GM19193 (cell line): Measurements from ENCODE around the gene RALB.

ENCODE experiments used
- POLR2A ChIP-seq: IDR thresholded peaks from 4 replicates; pipeline ENCODE4 v1.6.1; 2011; ENCODE audit not compliant: insufficient read depth, insufficient read length; ENCODE audit errors: extremely low read depth

The RALB gene

DNA sequence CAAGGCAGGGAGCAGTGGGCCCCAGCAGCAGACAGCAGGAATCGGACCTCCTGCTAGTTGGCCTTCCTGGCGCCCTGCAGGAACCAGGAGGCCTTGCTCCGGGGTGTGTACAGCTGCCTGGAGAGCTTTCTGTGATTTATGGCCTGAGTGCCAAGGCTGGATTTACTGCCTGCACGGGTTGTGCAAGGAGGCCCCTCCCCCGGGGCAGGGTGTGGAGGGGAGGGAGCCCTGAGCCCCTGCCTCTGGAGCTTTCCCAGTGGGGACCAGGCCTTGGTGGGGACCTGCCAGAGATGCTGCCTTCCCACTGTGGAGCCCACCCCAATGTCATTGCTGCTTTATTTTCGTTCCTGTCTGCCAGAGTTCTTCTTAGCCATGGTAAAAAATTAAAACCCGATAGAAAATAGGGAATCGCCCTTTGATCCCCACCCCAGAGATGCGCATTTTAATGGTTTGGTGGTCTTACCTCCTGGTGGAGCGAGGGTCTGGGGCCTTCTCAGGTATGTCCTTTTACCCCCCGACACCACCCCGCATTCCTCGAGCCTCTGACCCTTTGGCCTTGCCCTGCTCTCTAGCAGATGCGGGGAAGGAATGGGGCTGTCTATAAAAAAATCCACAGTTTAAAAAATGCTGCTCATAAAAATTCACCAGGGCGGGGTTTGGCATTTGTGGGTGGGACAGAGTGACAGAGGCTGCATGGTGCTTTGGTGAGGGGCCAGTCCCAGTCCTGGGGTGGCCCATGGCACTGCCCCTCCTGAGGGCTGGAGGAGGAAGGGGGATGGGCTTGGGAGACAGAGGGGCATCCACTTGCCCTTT lies 6.9 kb upstream of the RALB start:
- no peak for TF ChIP-seq POLR2A

DNA sequence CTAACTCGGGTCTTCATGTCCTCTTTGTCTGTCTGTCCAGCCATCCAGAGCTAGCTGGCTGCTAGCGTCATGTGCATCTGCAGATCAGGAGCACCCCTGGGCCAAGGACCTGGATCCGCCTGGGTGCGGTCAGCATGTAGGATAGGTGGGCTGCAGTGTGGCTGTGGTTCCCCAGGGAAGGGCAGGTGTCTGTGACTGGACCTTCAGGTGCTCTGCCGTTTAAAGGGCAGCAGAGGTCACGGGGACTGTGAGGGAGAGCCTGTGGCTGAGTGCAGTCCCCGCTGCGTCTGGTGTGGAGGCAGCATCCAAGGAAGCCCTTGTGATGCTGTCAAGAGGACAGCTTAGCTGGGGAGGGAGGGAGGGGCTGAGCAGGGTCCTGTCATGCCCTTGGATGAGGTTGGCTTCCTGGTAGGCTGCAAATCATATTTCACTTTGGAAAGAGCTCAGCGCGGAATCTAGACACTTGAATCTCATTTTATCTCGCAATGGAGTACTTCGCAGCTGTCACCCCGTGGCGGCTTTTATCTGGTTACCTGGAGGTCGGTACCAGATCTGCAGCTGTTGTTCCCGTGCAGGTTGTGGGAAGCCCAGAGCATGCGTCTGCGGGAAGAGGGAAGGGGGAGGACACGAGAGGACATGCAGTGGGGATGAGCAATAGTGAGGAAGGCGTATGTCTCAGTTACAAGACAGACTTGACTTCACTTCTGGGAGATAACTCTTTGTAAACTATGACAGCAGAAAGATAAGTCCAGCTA lies 5.9 kb upstream of the RALB start:
- no peak for TF ChIP-seq POLR2A

DNA sequence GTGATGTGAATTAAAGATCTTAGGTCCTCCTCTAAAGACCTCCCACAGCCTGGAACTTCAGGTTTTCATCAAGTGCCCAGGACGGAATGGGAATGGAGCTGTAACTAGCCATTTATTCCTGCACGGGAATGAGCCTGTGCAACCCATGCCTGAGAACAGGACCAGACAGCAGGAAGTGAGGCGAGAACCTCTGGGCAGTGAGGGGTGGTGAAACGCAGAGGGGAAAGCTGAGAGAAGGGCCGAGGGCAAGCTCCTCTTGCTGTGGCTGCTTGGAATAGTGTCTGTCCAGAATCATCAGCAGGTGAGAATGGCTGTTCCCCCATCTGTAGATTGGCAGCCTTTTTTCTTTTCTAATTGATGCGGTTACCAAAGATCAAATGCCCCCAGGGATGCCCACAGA lies 4.8 kb upstream of the RALB start:
- no peak for TF ChIP-seq POLR2A

DNA sequence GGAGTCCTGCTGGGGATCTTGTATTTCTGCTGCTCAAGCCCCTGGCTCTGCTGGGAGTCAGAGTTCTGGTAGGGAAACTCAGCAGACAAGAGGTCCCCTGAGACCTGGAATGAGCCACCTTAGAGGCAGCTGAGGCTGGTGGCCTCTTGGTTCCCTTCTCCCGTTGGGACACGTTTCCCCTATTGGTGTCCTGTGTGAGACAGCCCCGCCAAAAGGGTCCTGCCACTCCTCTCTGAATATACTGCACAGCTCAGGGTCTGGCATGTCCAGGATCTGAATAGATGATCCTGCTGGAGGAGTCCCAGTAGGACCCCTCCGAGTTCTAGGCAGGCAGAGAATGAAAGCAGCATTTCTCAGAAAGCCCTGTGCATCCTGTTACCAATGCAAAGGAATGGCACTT lies 2.0 kb upstream of the RALB start:
- TF ChIP-seq POLR2A, result no peak

DNA sequence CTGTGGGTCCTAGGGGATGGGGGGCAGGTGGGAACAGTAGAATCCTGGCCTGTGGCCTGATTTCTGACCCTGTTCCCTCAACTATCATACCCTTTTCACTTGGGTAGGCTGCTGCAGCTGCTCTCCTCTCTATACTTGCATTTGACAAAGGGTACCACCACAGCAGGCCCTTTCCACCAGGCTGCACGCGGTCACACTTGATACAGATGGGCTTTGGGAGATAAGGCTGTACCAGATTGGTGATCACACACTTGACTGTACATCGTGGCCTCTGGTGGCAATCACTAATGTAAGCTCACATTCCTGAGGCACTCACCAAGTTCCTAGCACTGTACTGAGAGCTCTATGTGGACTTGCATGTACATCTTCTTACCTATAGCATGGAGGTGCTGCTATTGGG lies 1.6 kb upstream of the RALB start:
- TF ChIP-seq POLR2A, result no peak

DNA sequence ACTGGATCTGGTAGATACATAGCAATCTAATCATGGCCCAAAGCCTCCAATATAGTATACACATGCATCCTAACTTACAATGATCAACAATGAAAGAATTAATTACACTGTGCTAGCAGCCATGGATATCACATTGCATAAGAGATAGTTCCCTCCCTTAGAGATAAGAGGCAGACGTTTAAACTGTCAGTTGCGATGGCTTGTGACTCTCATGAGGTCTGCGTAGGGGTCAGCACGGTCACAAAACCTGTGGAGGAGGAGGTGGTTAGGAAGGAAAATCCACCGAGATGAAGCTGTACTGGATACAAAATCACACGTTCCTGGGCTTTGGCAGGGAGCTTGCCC lies 800 bp upstream of the RALB start:
- no peak for TF ChIP-seq POLR2A

DNA sequence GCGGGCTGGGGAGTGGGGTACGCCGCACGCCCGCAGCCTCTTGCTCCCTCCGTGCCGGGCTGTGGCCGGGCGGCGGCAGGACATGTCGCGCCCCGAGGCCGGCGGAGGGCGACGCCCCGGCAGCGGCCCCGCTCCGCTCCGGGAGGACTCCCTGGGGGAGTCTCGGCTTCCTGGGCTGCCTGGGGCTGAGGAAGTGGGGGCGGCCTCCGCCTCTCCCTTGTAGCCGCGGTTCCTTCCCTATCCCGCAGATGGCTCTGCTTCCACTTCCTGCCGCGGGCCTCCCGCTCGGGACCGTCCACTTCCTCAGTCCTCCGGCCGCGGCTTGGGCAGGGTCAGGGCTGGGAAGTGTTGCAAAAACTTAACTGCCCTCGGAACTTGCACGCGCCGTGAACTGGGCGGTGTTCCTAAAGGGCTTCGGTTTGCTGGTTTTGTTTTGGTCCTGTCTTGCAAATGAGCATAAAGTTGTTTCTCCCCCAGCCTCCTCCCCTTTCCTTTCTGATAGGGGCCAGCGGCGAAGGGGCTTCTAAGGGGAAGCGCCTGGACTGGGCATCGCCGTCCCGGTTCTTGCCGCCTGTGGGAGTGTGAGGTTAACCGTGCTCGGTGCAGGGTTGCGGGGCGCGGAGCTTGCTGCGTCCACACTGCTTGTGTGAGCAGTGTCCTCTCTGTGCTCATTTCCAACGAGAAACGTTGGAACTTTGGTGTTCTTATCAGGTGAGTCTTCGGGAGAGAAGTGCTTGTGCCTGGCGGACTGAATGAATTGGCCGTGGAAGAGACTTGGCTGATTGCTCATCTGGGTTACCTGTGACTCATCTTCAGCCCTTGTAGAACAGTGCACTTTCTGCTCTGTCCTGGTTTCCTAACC lies 600 bp downstream of the RALB start:
- TF ChIP-seq POLR2A, result no peak

DNA sequence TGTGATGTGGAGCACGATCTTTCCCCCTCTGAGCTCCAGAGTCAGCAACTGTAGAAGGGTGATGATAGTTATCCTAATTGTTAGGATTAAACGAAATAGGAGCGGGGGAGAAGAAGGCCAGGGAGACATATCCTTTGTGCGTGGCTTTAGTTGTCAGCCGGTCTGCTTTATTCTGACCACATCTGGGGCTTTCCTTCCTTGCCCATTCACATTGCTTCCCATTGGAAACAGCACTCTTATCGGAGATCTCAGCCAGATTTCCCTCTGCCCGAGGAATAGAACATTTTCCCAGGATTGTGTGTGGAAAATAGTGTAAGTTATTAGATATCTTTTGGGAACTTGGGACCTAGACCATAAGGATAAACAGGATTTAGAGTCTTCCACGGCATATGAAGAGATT lies 1.5 kb downstream of the RALB start:
- TF ChIP-seq POLR2A, result no peak

DNA sequence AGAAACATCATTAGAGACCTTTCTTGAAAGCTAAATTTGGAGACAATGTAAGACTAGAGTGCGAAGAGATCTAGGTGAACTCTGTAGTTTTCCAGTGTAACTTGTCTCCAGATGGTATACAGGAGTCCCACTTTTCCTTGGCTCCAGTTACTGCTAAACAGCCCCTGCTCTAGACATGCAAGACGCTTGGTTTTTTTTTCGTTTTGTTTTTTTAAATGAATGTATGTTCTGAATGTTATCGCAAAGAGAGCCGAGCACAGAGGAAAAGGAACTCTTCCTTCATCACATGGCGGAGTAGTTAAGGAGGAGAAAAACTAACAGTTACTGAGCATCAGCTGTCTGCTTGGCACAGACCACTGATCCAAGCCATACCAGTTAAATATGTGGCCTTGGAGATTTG lies 2.4 kb downstream of the RALB start:
- TF ChIP-seq POLR2A, result no peak

DNA sequence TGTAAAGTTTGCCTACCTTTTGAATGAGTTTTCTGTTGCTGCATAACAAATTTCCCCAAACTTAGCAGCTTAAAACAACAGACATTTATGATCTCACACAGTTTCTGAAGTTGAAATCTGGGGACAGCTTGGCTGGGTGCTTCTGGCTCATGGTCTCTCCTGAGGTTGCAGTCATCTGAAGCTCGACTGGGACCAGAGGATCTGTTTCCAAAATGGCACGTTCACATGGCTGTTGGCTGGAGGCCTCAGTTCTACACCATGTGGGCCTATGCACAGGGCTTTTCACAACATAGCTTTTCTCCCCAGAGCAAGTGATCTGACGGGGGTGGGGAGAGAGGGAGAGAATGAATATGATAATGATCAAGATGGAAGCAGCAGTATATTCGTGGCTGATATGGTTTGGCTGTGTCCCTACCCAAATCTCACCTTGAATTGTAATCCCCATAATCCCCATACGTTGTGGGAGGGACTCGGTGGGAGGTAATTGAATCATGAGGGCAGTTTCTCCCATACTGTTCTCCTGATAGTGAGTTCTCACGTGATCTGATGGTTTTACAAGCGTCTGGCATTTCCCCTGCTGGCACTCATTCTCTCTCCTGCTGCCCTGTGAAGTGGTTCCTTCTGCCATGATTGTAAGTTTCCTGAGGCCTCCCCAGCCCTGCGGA lies 3.5 kb downstream of the RALB start:
- TF ChIP-seq POLR2A, result no peak

DNA sequence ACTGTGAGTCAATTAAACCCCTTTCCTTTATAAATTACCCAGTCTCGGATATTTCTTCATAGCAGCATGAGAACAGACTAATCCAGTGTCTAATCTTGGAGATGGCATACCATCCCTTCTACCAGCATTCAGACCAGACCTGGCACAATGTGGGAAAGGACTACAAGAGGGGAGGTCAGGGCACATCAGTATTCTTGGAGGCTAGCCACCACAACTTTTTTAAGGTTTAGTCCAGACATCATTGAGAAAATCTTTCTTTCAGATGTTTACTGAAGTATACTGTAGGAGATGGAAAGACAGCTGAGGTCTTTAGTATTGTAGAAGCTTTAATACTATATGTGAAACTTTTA lies 4.0 kb downstream of the RALB start:
- TF ChIP-seq POLR2A, result no peak

DNA sequence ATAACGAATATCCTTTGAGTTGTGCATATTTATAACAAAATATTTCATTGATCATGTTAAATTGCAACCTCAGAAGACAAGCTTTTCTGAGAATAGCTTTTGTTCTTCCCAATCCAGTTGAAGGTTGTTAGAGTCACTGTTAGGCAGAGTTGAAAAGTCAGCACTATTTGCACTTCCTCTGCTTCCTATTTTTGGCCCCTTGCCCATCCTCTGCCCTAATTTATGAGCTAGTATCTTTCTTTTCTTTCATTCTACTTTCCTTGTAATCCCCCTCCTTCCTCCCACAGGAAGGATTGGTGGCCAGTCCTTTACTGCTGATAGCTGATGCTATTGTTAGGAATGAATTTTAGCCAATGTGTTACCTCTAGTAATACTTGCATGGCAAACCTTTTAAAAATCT lies 4.9 kb downstream of the RALB start:
- TF ChIP-seq POLR2A, result no peak

DNA sequence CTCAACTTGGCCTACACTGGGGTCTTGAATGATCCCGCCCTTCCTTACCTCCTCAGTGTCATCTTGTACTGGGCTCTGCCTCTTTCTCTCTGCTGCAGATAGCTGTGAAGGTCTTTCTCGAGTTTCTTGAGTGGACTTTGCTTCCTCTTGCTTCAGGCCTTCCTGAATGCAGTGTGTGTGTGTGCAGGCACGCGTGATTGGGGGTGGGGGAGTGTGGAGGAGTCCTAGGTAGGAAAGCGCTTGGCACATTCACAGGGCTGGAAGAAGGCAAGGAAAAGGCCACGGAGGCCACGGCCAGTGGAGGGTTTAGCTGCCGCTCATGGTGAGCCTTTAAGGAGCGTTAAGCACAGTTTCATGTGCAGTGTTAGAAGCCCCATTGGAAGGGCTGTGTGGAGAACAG lies 5.5 kb downstream of the RALB start:
- TF ChIP-seq POLR2A, result no peak

DNA sequence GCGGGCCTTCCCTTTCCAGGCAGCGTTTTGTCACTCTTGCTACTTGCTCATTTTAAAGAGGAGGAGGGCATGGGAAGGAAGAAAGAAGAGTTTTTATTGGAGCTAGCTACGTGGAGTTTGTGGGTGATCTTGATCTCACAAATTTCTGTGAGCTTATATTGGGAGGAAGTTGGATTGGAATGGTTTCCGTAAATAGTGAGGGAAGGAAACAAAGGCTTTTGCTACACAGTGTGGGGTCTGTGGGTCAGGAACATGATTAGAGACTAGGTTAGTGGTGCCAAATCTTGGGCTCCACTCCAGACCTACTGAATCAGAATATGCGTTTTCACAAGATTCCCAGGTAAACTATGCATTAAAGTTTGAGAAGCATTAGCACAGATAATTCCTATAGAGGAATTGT lies 8.1 kb downstream of the RALB start:
- TF ChIP-seq POLR2A, result no peak

DNA sequence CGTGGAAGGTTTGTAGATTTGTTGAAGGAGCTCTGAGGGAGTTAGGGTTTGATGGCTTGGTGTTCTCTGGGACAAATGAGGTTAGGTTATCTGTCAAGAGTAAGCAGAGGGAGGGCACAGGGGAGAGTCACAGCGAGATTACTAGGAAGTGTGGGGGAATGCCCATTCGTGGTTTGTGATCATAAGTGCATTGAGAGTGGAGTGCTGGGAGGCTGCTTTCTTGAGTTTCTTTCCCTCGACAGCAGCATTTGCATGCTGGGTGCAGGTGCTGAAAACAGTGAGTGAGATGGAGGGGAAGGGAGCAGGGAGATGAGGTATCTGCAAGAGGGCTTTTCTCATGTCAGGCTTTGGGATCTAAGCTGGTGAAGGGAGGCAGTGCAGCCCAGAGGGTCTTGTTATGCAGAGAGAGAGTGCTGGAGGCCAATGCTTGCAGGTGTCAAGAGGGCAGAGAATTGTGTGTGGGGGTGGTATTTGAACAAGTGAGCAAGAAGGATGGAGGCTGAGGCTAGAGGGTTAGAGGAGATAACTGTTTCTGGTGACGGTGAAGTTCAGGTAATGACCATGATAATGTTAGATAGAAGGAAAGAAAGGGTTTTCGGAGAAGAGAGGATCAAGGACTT lies 8.8 kb downstream of the RALB start:
- TF ChIP-seq POLR2A, result no peak
